DOHH2 (cell line): ENCODE measurements around the gene MAP3K9.

Experiments
- H3F3A ChIP-seq: fragments of 200-600 bp; sonication (generic), shearing (Covaris generic); 2 replicates; pipeline ENCODE4 v1.6.0; 2016; ENCODE audit warnings: antibody characterized with exemption, mild to moderate bottlenecking; ENCODE audit not compliant: control insufficient read depth, insufficient read depth
- H3K27ac ChIP-seq: fragments of 200-600 bp; sonication (generic); 2 replicates; pipeline ENCODE4 v1.5.1; 2014; ENCODE audit warnings: low read depth, mild to moderate bottlenecking, low read length, moderate library complexity
- H3K27me3 ChIP-seq: fragments of 200-600 bp; sonication (generic); 2 replicates; pipeline ENCODE4 v1.6.1; 2014; ENCODE audit warnings: mild to moderate bottlenecking, low read length, mixed read lengths; ENCODE audit not compliant: control insufficient read depth
- H3K36me3 ChIP-seq: fragments of 200-600 bp; sonication (generic); 2 replicates; pipeline ENCODE4 v1.6.1; 2014; ENCODE audit warnings: mild to moderate bottlenecking, low read length, moderate library complexity, mixed read lengths; ENCODE audit not compliant: control insufficient read depth
- H3K4me1 ChIP-seq: fragments of 200-600 bp; sonication (generic); 2 replicates; pipeline ENCODE4 v1.6.1; 2014; ENCODE audit warnings: mild to moderate bottlenecking, low read length, mixed read lengths; ENCODE audit not compliant: control insufficient read depth
- H3K4me2 ChIP-seq: fragments of 200-600 bp; sonication (generic); 2 replicates; pipeline ENCODE4 v1.6.0; 2014; ENCODE audit warnings: mild to moderate bottlenecking, low read length, moderate library complexity
- H3K4me3 ChIP-seq: fragments of 200-600 bp; sonication (generic); 2 replicates; pipeline ENCODE4 v1.5.1; 2014; ENCODE audit warnings: mild to moderate bottlenecking, low read length, mixed read lengths
- H3K79me2 ChIP-seq: fragments of 200-600 bp; sonication (generic); 2 replicates; pipeline ENCODE4 v1.6.1; 2014; ENCODE audit warnings: mild to moderate bottlenecking, low read length, mixed read lengths; ENCODE audit not compliant: control insufficient read depth
- H3K9me2 ChIP-seq: fragments of 200-600 bp; sonication (generic); replicated peaks from 2 replicates; pipeline ENCODE4 v1.6.1; 2014; ENCODE audit warnings: mild to moderate bottlenecking, low read length, mixed read lengths; ENCODE audit not compliant: control insufficient read depth
- H3K9me3 ChIP-seq: fragments of 200-600 bp; sonication (generic); 2 replicates; pipeline ENCODE4 v1.6.1; 2014; ENCODE audit warnings: antibody characterized with exemption, low read length, mixed read lengths; ENCODE audit not compliant: control insufficient read depth, insufficient read depth
- H4K20me1 ChIP-seq: fragments of 200-600 bp; sonication (generic); 2 replicates; pipeline ENCODE4 v1.6.0; 2014; ENCODE audit warnings: low read depth, mild to moderate bottlenecking, antibody characterized with exemption, low read length, moderate library complexity; ENCODE audit not compliant: control insufficient read depth, insufficient read depth
- CTCF ChIP-seq: fragments of 200-600 bp; sonication (generic); IDR thresholded peaks from one replicate; pipeline ENCODE4 v1.5.1; 2014; ENCODE audit warnings: antibody characterized with exemption, mild to moderate bottlenecking, low read depth, low read length; ENCODE audit not compliant: poor library complexity, severe bottlenecking
- EZH2phosphoT487 ChIP-seq: fragments of 200-600 bp; sonication (generic); IDR thresholded peaks from 2 replicates; pipeline ENCODE4 v1.6.1; 2017; ENCODE audit warnings: borderline replicate concordance, mild to moderate bottlenecking, antibody characterized with exemption, low read length, moderate library complexity, mixed read lengths

MAP3K9 gene

DNA sequence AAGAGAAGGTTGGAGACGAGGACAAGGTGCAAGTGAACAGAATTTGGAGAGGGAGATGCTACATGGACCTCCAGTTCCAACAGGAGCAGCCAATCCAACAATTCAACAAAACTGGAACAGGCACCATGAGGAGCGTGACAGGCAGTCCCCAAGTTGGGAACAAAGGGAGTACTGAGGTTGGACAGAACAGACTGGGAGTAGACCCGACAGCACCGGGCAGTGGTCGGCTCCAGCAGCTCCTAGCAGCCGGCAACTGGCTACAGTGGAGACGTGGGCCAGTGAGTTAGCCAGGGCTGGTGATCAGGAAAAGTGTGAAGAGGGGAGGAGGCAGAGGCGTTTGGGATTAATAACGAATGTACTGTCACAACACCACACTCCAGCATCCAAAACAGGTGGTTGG lies 16.4 kb downstream of the MAP3K9 start:
- Histone ChIP-seq H3K4me2 (no peak overlapping the region), H3K79me2 (no peaks in the 10 kb centered on the region), H3K27me3 (no peaks in the 10 kb centered on the region), H4K20me1 (peaks cover 3% of the 10 kb centered on the region; the same call in 1 of the 2 replicates), H3K36me3 (no peaks in the 10 kb centered on the region), H3K4me3 (no peak overlapping the region), H3K9me3 (no peaks in the 10 kb centered on the region), H3K9me2 (no peaks in the 10 kb centered on the region), H3K4me1 (no peaks in the 10 kb centered on the region), H3F3A (no peaks in the 10 kb centered on the region), H3K27ac (no peak overlapping the region)
- TF ChIP-seq EZH2phosphoT487: no peak
- no peak for TF ChIP-seq CTCF

DNA sequence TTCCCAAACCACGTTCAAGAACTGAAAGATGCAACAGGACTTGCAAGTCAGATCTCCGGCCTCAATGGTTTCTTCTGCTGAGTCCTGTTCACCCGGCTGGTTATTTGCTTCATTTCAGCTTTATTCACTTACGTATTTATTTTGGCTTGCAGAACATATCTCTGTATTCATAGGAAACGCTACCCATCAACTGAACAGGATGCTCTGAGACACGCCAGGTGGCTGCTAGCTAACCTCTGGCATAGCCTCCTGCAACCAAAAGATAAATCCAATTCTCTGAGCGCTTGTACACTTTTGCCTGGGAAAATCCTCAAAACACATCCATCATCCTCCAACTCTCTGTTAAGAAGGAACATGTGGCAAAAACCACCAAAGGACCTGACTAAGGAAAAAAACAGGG lies 17.3 kb downstream of the MAP3K9 start:
- Histone ChIP-seq H3K9me2 (no peaks in the 10 kb centered on the region), H4K20me1 (peaks cover 3% of the 10 kb centered on the region; the same call in 1 of the 2 replicates), H3K4me3 (no peak overlapping the region), H3K4me1 (no peaks in the 10 kb centered on the region), H3K27ac (no peak overlapping the region), H3K4me2 (no peak overlapping the region), H3K27me3 (no peaks in the 10 kb centered on the region), H3F3A (no peaks in the 10 kb centered on the region), H3K79me2 (no peaks in the 10 kb centered on the region), H3K9me3 (no peaks in the 10 kb centered on the region), H3K36me3 (no peaks in the 10 kb centered on the region)
- no peak for TF ChIP-seq EZH2phosphoT487
- no peak for TF ChIP-seq CTCF

GRCh38 chr14:70789961-70790360 lies 19.4 kb downstream of the MAP3K9 start:
- H3K4me1 ChIP-seq: no peaks in the 10 kb centered on the region
- no peak overlapping the region for H3K27ac ChIP-seq
- peaks cover 3% of the 10 kb centered on the region; the same call in 1 of the 2 replicates for H4K20me1 ChIP-seq
- H3K36me3 ChIP-seq: no peaks in the 10 kb centered on the region
- H3K27me3 ChIP-seq: no peaks in the 10 kb centered on the region
- no peak overlapping the region for H3K4me3 ChIP-seq
- no peaks in the 10 kb centered on the region for H3F3A ChIP-seq
- H3K9me2 ChIP-seq: no peaks in the 10 kb centered on the region
- no peaks in the 10 kb centered on the region for H3K9me3 ChIP-seq
- H3K79me2 ChIP-seq: 0 out of 2 replicates have a peak, but pooled peaks cover 2% of the 10 kb centered on the region
- H3K4me2 ChIP-seq: no peak overlapping the region
- TF ChIP-seq EZH2phosphoT487 (no peak), CTCF (no peak)

DNA sequence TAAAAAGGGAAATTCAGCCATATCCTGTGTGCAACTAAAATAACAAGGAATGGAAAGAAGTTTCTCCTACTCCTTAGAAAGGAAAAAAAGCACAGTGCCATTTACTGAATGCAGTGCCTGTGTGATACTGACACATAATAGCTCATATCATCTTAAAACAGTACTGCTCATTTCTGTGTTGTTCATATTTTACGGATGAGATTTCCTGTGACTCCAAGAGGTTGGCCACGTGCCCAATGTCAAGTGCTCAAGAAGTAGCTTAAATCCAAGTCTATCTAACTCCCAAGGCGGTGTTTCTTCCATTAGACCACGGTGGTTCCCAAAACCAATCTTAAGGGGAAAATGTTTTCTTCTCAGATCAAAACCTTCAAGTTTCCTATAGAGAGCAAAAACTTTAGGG lies 20.0 kb downstream of the MAP3K9 start:
- Histone ChIP-seq H3K9me2 (no peaks in the 10 kb centered on the region), H3K79me2 (0 out of 2 replicates have a peak, but pooled peaks cover 2% of the 10 kb centered on the region), H3K4me3 (no peak overlapping the region), H4K20me1 (peaks cover 3% of the 10 kb centered on the region; the same call in 1 of the 2 replicates), H3K4me2 (no peak overlapping the region), H3K27ac (no peak overlapping the region), H3K36me3 (no peaks in the 10 kb centered on the region), H3F3A (no peaks in the 10 kb centered on the region), H3K27me3 (no peaks in the 10 kb centered on the region), H3K9me3 (no peaks in the 10 kb centered on the region), H3K4me1 (no peaks in the 10 kb centered on the region)
- TF ChIP-seq CTCF (no peak), EZH2phosphoT487 (no peak)
